Measurements from ENCODE around the gene OSBPL8. TPM values are rescaled to one million over a fixed set of nuclear protein-coding genes. Genes with fewer than 3 reads are reported as not detected.

The OSBPL8 gene
- total RNA-seq, 3 donors from 2014 or later (not counting 1 experiment from before 2014, with no cell fraction given): 133 to 154 (median 138) TPM

DNA sequence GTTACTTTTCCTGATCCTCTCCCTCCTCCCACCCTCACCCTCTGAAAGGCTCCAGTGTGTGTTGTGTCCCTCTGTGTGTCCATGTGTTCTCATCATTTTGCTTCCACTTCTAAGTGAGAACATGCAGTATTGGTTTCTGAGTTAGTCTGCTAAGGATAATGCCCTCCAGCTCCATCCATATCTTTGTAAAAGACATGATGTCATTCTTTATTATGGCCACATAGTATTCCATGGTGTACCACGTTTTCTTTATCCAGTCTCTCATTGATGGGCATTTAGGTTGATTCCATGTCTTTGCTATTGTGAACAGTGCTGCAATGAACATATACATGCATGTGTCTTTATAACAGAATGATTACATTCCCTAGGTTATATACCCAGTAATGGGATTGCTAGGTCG, 159.4 kb downstream of the OSBPL8 start:
- DNase-seq: no peak
- H3K36me3 Mint-ChIP-seq: no peaks in the 10 kb centered on the region
- H3K4me3 Mint-ChIP-seq: no peak overlapping the region
- Histone ChIP-seq H3K27me3 (ENCODE audit: control insufficient read depth, insufficient read depth, low read length) (no peaks in the 10 kb centered on the region), H3K36me3 (ENCODE audit: control insufficient read depth, insufficient read depth, low read length) (peaks cover 36% of the 10 kb centered on the region), H3K27ac (ENCODE audit: low read length) (no peak overlapping the region), H3K9me3 (ENCODE audit: control insufficient read depth, insufficient read depth, low read length) (no peaks in the 10 kb centered on the region), H3K4me1 (ENCODE audit: control insufficient read depth, insufficient read depth, low read length) (no peaks in the 10 kb centered on the region), H3K4me3 (ENCODE audit: low read length) (no peak overlapping the region)
- H3K9me3 Mint-ChIP-seq: no peaks in the 10 kb centered on the region
- no peaks in the 10 kb centered on the region for H3K27me3 Mint-ChIP-seq (ENCODE audit: low read depth in 2 of 2)
- TF ChIP-seq, protein P1, sequence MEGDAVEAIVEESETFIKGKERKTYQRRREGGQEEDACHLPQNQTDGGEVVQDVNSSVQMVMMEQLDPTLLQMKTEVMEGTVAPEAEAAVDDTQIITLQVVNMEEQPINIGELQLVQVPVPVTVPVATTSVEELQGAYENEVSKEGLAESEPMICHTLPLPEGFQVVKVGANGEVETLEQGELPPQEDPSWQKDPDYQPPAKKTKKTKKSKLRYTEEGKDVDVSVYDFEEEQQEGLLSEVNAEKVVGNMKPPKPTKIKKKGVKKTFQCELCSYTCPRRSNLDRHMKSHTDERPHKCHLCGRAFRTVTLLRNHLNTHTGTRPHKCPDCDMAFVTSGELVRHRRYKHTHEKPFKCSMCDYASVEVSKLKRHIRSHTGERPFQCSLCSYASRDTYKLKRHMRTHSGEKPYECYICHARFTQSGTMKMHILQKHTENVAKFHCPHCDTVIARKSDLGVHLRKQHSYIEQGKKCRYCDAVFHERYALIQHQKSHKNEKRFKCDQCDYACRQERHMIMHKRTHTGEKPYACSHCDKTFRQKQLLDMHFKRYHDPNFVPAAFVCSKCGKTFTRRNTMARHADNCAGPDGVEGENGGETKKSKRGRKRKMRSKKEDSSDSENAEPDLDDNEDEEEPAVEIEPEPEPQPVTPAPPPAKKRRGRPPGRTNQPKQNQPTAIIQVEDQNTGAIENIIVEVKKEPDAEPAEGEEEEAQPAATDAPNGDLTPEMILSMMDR (IDR thresholded peaks at IDR 0.05): no peak
- WGBS (ENCODE audit: insufficient coverage): 100% methylated on average over 1 of the region's 2 CpGs
- H3K4me1 Mint-ChIP-seq: no peaks in the 10 kb centered on the region
- intact Hi-C loops (cut with micrococcal nuclease): no loop called here
- H3K27ac Mint-ChIP-seq: no peak overlapping the region
- no peak for ATAC-seq

DNA sequence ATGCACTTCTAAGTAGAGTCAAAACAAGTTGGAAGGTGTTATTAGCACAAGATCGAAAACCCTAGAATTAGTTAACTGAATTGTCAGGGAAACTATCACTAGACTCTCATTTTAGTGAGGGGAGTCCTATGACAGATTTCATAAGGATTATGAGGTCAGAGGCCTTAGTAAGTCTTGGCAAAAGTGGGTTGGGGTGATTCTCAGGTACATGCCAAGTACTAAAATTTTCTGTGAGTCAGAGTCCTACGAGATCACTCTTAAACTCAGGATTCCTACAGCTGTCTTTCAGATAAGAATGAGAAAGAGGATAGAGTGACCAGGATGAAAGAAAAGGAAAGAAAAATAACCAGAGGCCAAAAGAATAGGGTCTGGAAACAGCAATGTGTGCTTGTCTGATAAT, 160.5 kb downstream of the OSBPL8 start:
- DNase-seq (no peak), ATAC-seq (no peak)
- Histone ChIP-seq H3K4me1 (ENCODE audit: control insufficient read depth, insufficient read depth, low read length) (no peaks in the 10 kb centered on the region), H3K27me3 (ENCODE audit: control insufficient read depth, insufficient read depth, low read length) (no peaks in the 10 kb centered on the region), H3K4me3 (ENCODE audit: low read length) (no peak overlapping the region), H3K36me3 (ENCODE audit: control insufficient read depth, insufficient read depth, low read length) (peaks cover 36% of the 10 kb centered on the region), H3K27ac (ENCODE audit: low read length) (no peak overlapping the region), H3K9me3 (ENCODE audit: control insufficient read depth, insufficient read depth, low read length) (no peaks in the 10 kb centered on the region)
- Mint-ChIP-seq H3K27ac (no peak overlapping the region), H3K4me3 (no peak overlapping the region), H3K9me3 (no peaks in the 10 kb centered on the region), H3K36me3 (no peaks in the 10 kb centered on the region), H3K4me1 (no peaks in the 10 kb centered on the region), H3K27me3 (ENCODE audit: low read depth in 2 of 2) (no peaks in the 10 kb centered on the region)
- intact Hi-C loops (cut with micrococcal nuclease): no loop called here
- TF ChIP-seq, protein P1 (IDR thresholded peaks at IDR 0.05): no peak
- 100% methylated on average over 2 of the region's 2 CpGs for WGBS (ENCODE audit: insufficient coverage)

DNA sequence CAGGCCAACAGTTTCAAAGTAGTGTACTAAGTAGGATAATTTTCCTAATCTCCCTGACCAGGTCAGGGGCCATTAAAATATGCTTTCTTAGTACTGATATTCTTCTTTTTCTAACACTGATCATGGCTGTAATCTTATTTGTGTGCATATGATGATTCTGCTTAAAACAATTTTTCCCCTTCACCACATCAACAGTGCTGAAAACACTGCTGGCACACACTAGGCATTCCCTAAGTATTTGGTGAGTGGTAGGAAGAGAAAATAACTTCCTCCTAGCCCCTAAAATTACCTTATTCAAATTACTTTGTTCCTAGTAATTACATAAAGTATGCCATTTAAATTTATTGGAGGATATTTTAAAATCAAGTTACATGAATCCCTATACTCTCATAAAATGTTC, 161.5 kb downstream of the OSBPL8 start:
- no peak overlapping the region for H3K4me3 Mint-ChIP-seq
- Histone ChIP-seq H3K27ac (ENCODE audit: low read length) (no peak overlapping the region), H3K4me1 (ENCODE audit: control insufficient read depth, insufficient read depth, low read length) (no peaks in the 10 kb centered on the region), H3K4me3 (ENCODE audit: low read length) (no peak overlapping the region), H3K9me3 (ENCODE audit: control insufficient read depth, insufficient read depth, low read length) (no peaks in the 10 kb centered on the region), H3K27me3 (ENCODE audit: control insufficient read depth, insufficient read depth, low read length) (no peaks in the 10 kb centered on the region), H3K36me3 (ENCODE audit: control insufficient read depth, insufficient read depth, low read length) (peaks cover 37% of the 10 kb centered on the region)
- no peaks in the 10 kb centered on the region for H3K9me3 Mint-ChIP-seq
- H3K27ac Mint-ChIP-seq: no peak overlapping the region
- no peaks in the 10 kb centered on the region for H3K4me1 Mint-ChIP-seq
- TF ChIP-seq, protein P1 (IDR thresholded peaks at IDR 0.05): no peak
- H3K36me3 Mint-ChIP-seq: no peaks in the 10 kb centered on the region
- DNase-seq (no peak), ATAC-seq (no peak)
- no peaks in the 10 kb centered on the region for H3K27me3 Mint-ChIP-seq (ENCODE audit: low read depth in 2 of 2)
- intact Hi-C loops (cut with micrococcal nuclease): no loop called here

DNA sequence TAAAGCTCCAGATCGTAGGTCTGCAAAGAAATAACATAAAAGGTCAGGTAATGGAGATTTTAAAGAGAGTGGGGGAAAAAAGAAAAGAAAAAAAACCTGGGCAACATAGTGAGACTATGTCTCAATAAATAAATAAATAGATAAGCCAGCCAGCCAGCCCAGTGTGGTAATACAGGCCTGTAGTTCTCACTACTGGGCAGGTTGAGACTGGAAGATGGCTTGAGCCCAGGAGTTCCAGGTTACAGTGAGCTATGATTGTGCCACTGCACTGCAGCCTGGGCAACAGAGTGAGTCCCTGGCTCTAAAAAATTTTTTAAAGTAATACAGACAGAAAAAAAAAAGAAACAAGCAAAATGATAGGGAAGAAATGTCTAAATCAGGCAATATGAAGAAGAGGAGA, 168.1 kb downstream of the OSBPL8 start:
- Histone ChIP-seq H3K27me3 (ENCODE audit: control insufficient read depth, insufficient read depth, low read length) (no peaks in the 10 kb centered on the region), H3K9me3 (ENCODE audit: control insufficient read depth, insufficient read depth, low read length) (no peaks in the 10 kb centered on the region), H3K4me1 (ENCODE audit: control insufficient read depth, insufficient read depth, low read length) (no peaks in the 10 kb centered on the region), H3K4me3 (ENCODE audit: low read length) (no peak overlapping the region), H3K36me3 (ENCODE audit: control insufficient read depth, insufficient read depth, low read length) (peaks cover 42% of the 10 kb centered on the region), H3K27ac (ENCODE audit: low read length) (no peak overlapping the region)
- TF ChIP-seq, protein P1 (IDR thresholded peaks at IDR 0.05): no peak
- Mint-ChIP-seq H3K4me3 (no peak overlapping the region), H3K36me3 (peaks cover 18% of the 10 kb centered on the region), H3K27me3 (ENCODE audit: low read depth in 2 of 2) (no peaks in the 10 kb centered on the region), H3K9me3 (no peaks in the 10 kb centered on the region), H3K27ac (peak overlapping the region in 1 of 2 donors; percentile 5), H3K4me1 (no peaks in the 10 kb centered on the region)
- DNase-seq (no peak), ATAC-seq (no peak)
- intact Hi-C loops (cut with micrococcal nuclease): no loop called here
- WGBS (ENCODE audit: insufficient coverage): 100% methylated on average over 1 of the region's 1 CpG

Measured in natural killer cell (primary cell).